GM12878 (cell line): Measurements from ENCODE around the gene AKR1C3.

Experiments used
- CTCF ChIP-seq, 3 experiments: IDR thresholded peaks in 2 of 3; conservative IDR thresholded peaks in 1 of 3; 2 replicates each; pipeline ENCODE4 v1.5.1; 2011; ENCODE audit warnings: low read depth in 3 of 3, low read length in 3 of 3, mild to moderate bottlenecking in 3 of 3, control low read depth in 2 of 3, moderate library complexity in 2 of 3, inconsistent platforms in 1 of 3, mixed read lengths in 1 of 3; ENCODE audit not compliant: control insufficient read depth in 2 of 3, insufficient read depth in 1 of 3; ENCODE audit errors: extremely low read depth in 1 of 3
- HDAC2 ChIP-seq: fragments of 200-600 bp; sonication (generic); IDR thresholded peaks from 2 replicates; pipeline ENCODE4 v1.6.1; 2017
- PBX3 ChIP-seq: IDR thresholded peaks from 2 replicates; pipeline ENCODE4 v1.6.1; 2011; ENCODE audit warnings: mild to moderate bottlenecking, low read depth, low read length, moderate library complexity; ENCODE audit not compliant: insufficient replicate concordance
- POLR2A ChIP-seq: IDR thresholded peaks from 2 replicates; pipeline ENCODE4 v1.6.1; 2011; ENCODE audit warnings: low read depth, mild to moderate bottlenecking, low read length
- POLR2AphosphoS5 ChIP-seq: IDR thresholded peaks from 2 replicates; pipeline ENCODE4 v1.6.1; 2011; ENCODE audit warnings: mild to moderate bottlenecking, low read length, inconsistent platforms
- YY1 ChIP-seq: IDR thresholded peaks from 2 replicates; pipeline ENCODE4 v1.6.1; 2011; ENCODE audit warnings: low read depth, mild to moderate bottlenecking, low read length
- ZNF274 ChIP-seq: IDR thresholded peaks from one replicate; pipeline ENCODE4 v1.8.0; 2011; ENCODE audit not compliant: insufficient read length, insufficient read depth

GRCh38 chr10:5095687-5096086 lies 1.5 kb downstream of the AKR1C3 start:
- TF ChIP-seq POLR2AphosphoS5 (no peak), CTCF (IDR thresholded peaks at IDR 0.05 in 2 of 3, conservative IDR thresholded peaks at IDR 0.05 in 1 of 3; ENCODE audit: control insufficient read depth in 2 of 3, extremely low read depth in 1 of 3, insufficient read depth in 1 of 3, low read depth in 3 of 3, low read length in 3 of 3) (no peak), YY1 (no peak), HDAC2 (no peak), ZNF274 (no peak), PBX3 (no peak), POLR2A (no peak)
